GM23248 (cell line): Measurements from ENCODE around the gene HIVEP3.

Experiments
- EZH2 ChIP-seq: fragments of 200-600 bp; sonication (generic); IDR thresholded peaks from 2 replicates; pipeline ENCODE4 v1.6.1; 2018; ENCODE audit warnings: antibody characterized with exemption, mild to moderate bottlenecking; ENCODE audit not compliant: insufficient read depth, poor library complexity, severe bottlenecking
- EZH2phosphoT487 ChIP-seq: fragments of 200-600 bp; sonication (generic); IDR thresholded peaks from 2 replicates; pipeline ENCODE4 v1.6.1; 2018; ENCODE audit warnings: antibody characterized with exemption, moderate library complexity, mild to moderate bottlenecking, low read depth; ENCODE audit not compliant: insufficient read depth

- TF ChIP-seq EZH2 (no peak), EZH2phosphoT487 (no peak)
Measured at GRCh38 chr1:41510531-41511238, 408.0 kb downstream of the HIVEP3 start.
